GM19452 (cell line): ENCODE results near the gene PCCA.
"Not testable (repeated sequence)": the region's sequence is repeated elsewhere in the genome, so short reads cannot be mapped to it uniquely, and the experiment has no call there.

Experiments
- ATAC-seq: cut with Tn5 transposase; IDR thresholded peaks from one replicate; pipeline ENCODE4 v1.9.1; 2021; ENCODE audit not compliant: unreplicated experiment

Gene PCCA

GRCh38 chr13:100356426-100356825 is 267.5 kb downstream of the PCCA start:
- no peak for ATAC-seq

- ATAC-seq = no peak
Measured at GRCh38 chr13:100356889-100357288, 268.0 kb downstream of the PCCA start.

- ATAC-seq = no peak
Measured at GRCh38 chr13:100357764-100358163, 268.9 kb downstream of the PCCA start.

- no peak for ATAC-seq
Measured at GRCh38 chr13:100361504-100361903, 272.6 kb downstream of the PCCA start.

GRCh38 chr13:100362371-100362770 is 273.5 kb downstream of the PCCA start:
- ATAC-seq = no peak

- no peak for ATAC-seq
Measured at GRCh38 chr13:100362781-100363180, 273.9 kb downstream of the PCCA start.

DNA sequence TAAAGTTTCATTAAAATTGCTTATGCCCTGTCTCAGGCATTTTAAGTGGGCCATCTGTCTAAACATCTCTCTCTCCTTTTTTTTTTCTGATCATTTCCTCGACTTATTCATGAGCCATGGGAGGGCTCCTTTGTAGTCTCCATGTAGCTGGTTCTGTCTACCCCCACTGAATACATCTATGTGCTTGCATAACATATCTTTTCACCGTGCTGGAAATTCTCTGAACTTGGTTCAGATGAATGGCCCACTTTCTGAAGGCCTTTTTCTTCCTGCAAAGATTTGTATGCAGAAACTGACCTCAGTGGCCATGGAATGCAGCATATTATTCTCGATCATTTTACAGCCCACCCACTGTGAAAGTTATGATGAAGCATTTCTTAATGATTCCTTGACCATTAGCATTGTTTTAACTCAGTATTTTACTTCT is 274.4 kb downstream of the PCCA start:
- no peak for ATAC-seq

- no peak for ATAC-seq
Measured at GRCh38 chr13:100363874-100364273, 275.0 kb downstream of the PCCA start.

DNA sequence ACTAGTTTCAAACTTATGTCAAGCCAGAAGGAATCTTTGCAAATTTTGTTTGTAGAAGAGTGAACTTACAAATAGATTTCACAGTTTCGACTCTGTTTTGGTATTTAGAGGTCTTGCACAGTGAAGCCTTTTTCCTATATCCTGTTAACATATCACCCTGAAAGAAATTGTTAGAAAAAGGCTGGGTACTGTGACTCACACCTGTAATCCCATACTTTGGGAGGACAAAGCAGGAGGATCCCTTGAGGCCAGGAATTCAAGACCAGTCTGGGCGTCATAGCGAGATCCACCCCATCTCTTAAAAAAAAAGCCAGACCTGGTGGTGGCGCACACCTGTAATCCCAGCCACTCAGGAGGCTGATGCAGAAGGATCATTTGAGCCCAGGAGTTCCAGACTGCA is 275.7 kb downstream of the PCCA start:
- ATAC-seq = no peak

GRCh38 chr13:100365680-100366079 is 276.8 kb downstream of the PCCA start:
- no peak for ATAC-seq

DNA sequence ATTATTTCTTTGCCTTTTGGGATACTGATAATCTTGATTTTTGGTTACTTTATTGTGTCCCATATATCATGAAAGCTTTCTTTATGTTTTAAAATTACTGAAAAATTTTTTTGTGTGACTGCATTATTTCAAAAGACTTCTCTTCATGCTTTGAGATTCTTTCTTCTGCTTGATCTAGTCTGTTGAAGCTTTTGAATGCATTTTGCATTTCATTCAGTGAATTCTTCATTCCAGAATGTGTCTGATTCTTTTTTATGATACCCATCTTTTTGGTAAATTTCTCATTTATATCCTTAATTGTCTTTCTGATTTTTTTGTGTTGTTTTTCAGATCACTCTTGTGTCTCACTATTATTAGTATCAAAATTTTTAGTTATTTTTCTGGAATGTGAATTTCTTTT is 289.6 kb downstream of the PCCA start:
- ATAC-seq = no peak

DNA sequence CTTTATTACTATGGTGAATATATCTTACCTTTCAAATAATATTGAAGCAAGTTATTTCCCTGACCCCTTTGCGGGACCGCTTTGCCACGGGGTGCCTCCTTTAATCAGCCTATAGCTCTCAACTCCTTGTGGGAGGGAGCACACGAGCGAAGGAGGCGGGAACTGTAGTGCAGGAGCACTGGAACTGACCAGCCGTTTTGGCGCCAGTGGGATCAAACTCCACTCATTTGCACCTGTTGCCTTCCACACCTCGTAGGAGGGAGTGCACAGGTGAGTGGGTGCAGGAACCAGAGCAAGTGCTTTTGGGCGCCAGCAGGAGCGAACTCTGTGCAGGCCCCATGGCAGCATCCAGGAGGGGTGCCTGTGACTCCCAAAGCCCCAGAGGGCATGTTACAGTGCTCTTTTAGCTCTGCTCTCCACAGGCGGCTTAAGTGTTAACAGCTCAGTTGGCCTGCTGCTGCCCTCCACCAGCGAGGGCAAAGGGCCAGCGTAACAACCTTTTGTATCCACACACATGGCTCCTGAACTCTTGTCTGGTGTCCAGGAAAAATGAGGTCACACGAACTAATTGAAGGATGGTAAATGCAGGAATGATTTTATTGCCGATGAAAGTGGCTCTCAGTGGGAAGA is 292.8 kb downstream of the PCCA start:
- no peak for ATAC-seq

- no peak for ATAC-seq
Measured at GRCh38 chr13:100382785-100383184, 293.9 kb downstream of the PCCA start.

GRCh38 chr13:100387416-100387815 is 298.5 kb downstream of the PCCA start:
- ATAC-seq = no peak

DNA sequence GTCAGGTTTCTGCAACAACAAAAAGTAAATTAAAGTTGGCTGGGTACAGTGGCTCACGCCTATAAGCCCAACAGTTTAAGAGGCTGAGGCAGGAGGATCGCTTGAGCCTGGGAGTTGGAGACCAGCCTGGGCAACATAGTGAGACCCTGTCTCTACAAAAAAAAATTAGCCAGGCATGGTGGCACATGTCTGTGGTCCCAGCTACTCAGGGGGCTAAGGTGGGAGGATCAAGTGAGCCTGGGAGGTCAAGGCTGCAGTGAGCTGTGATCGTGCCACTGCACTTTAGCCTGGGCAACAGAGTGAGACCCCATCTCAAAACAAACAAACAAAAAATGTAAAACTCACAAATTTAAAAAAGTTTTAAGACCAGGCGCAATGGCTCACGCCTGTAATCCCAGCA is 299.3 kb downstream of the PCCA start:
- ATAC-seq = not testable (repeated sequence)

DNA sequence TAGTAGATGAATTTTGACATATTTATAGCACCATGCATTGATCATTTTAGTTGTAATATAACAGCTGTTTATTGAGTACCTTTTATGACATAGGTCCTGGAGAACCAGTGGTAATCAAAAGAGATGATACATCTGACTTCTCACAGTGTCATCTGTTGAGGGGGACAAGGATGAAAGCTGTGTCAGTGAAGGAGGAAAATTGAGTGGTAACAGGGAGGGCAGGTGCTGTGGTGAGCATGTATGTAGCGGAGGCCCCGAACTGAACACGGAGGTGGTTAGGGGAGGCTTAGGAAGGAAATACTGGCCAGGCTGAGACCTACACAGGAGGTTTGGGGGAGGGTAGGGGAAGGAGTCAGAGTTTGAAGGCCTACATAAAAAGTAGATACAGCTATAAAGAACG is 300.0 kb downstream of the PCCA start:
- no peak for ATAC-seq

- ATAC-seq = no peak
Measured at GRCh38 chr13:100389617-100390016, 300.7 kb downstream of the PCCA start.

- no peak for ATAC-seq
Measured at GRCh38 chr13:100392709-100393630, 304.1 kb downstream of the PCCA start.

DNA sequence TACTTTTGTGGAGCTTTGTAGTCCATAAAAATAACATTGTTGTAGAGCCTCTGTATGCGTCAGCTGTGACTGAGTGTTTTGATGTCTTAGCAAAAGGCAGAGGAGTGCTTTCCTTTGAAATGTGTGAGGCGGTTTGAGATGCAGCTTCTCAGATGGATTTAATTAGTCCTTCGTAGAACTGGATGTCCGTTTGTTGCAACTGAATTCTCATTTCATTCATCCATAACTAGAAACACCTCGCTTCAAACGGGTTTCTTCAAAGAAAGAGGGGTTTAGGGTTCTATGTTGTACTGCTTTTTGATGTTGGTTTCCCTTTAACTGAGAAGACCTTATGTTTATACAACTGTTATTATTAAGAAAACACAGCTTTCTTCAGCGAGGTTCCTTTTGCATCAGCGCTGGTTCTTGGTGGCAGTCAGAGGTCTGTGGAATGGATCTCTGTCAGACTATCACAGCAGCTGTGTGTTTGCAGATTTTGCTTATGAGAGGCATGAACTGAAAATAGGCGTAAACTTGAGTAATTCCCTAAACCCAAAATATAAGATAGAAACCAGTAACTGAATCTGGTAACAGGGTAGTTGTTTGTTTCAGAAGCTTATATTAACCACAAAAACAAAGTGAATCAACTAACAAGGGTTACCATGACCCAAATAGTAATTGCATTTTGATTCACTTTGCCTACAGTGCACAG is 305.3 kb downstream of the PCCA start:
- ATAC-seq = peak; percentile 85

- no peak for ATAC-seq
Measured at GRCh38 chr13:100395698-100396373, 306.9 kb downstream of the PCCA start.

- no peak for ATAC-seq
Measured at GRCh38 chr13:100396776-100397175, 307.9 kb downstream of the PCCA start.
